ENCODE measurements around the gene CRIP3.

DNA sequence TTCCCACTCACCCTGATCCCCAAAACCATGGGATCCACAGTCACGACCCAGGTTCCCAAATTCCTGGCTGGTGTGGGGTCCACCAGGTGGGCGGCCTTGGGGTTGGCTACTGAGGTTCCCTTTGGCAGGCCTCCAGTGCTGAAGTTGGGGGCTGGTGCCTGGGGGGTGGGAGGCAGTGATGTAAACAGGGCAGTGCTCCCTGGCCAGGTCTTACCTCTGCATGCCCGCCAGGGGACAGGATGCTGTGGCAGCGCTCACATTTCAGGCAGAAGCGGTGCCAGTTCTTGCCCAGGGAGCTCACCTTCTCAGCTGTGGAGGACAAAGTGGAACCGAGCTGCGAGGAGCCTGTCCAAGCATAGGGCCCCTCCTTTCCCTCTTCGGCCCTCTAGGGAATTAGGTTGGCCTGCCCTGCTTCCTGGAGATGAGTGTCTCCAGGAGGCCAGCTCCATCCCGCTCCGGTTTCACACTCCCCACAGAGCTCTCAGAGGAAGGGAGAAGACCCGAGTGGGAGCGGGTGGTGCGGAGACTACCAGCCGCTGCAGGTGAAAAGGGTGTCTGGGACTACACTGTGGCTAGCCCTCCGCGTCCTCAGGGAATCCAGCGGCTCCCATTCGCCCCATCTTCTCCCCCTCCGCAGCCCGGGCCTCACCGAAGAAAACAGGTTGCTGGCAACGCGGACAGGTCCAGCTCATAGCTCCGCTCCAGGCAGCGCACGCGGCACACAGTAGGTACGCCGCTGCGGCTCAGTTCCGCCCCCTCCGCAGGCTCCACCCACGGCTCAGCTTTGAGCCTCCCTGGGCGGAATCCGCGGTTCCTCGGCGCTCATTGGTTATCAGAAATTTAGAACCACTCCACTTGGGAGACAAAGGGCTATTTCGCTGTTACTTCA lies at the start of gene CRIP3:
- TF ChIP-seq EZH2phosphoT487 (IDR thresholded peaks at IDR 0.05; ENCODE audit: insufficient read depth, low read depth) (no peak), EZH2 (IDR thresholded peaks at IDR 0.05; ENCODE audit: insufficient read depth, poor library complexity, severe bottlenecking) (no peak)
